GM18508 (cell line): ENCODE results near the gene MON1B.
"Not testable (repeated sequence)": the region's sequence is repeated elsewhere in the genome, so short reads cannot be mapped to it uniquely, and the experiment has no call there.

Experiments used
- ATAC-seq: cut with Tn5 transposase; IDR thresholded peaks from one replicate; pipeline ENCODE4 v1.9.1; 2021; ENCODE audit warnings: moderate number of reproducible peaks; ENCODE audit not compliant: insufficient read depth, unreplicated experiment

The MON1B gene

DNA sequence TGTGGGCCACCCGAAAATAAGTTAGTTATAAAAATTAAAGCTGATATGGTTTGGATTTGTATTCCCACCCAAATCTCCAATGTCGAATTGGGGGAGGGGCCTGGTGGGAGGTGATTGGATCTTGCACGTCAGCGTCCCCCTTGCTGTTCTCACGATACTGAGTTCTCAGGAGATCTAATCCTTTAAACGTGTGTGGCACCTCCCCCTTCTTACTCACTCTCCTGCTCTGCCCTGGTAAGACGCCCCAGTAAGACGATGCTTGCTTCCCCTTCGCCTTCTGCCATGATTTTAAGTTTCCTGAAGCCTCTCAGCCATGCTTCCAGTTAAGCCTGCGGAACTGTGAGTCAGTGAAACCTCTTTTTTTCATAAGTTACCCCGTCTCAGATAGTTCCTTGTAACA is 43.6 kb downstream of the MON1B start:
- ATAC-seq, result no peak

- peak; percentile 93 for ATAC-seq
Measured at GRCh38 chr16:77236063-77236511, 45.1 kb downstream of the MON1B start.

- ATAC-seq, result no peak
Measured at GRCh38 chr16:77238593-77238992, 47.6 kb downstream of the MON1B start.

GRCh38 chr16:77242471-77242870 is 51.5 kb downstream of the MON1B start:
- not testable (repeated sequence) for ATAC-seq

- ATAC-seq, result no peak
Measured at GRCh38 chr16:77246150-77246549, 55.2 kb downstream of the MON1B start.

- no peak for ATAC-seq
Measured at GRCh38 chr16:77250400-77250799, 59.4 kb downstream of the MON1B start.
